HG02642 (cell line): ENCODE measurements around the gene ABHD16A.

Experiments used
- ATAC-seq: cut with Tn5 transposase; IDR thresholded peaks from one replicate; pipeline ENCODE4 v1.9.1; 2021; ENCODE audit warnings: mild to moderate bottlenecking; ENCODE audit not compliant: unreplicated experiment, poor library complexity

ABHD16A gene

DNA sequence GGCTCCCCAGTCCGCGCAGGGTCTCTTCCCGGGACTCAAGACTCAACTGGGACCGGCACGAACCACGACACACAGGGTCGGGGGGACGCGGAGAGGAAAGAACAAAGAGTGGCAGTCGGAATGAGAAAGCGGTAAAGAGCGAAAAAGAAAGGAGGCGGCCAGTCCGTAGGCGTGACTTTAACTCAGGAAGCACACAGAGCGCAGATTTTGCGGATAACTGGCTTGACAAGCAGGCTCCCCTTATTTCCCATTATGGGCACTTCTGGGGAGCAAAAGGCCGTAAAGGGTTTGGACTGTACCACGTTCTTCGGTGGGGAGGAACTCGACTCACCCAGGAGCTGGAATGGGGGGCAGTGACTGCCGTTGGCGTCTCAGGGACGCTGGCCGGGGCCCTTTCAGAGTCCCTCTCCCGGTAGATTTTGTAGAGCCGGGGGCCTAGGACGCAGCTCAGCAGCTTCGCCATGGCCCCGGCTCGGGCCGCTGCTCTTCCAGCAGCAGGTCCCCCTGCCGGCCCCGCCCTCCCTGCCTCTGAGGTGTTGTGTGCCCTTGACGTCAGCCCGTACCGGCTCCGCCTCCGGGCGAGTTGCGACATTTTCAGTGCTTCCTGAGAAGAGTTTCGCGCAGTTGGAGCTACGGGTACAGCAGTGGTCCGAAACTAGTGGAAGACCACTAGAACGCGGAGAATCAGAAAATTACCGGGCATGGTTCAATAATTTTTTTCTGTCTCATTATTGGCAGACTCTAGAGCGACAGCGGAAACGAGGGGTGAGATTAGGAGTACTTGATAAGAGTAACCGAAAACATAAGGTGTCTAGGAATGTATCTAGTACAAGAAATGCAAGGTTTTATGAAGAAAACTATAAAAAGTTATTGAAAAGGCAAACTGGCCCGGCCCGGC is at the start of gene ABHD16A:
Gene ABHD16A (minus strand): TSS at position 506 of the 898 bp plus-strand sequence. CDS start 43 bp downstream, at position 463.
- peak; percentile 91 for ATAC-seq

GRCh38 chr6:31752739-31753319 is 49.7 kb upstream of the ABHD16A start:
- no peak for ATAC-seq

DNA sequence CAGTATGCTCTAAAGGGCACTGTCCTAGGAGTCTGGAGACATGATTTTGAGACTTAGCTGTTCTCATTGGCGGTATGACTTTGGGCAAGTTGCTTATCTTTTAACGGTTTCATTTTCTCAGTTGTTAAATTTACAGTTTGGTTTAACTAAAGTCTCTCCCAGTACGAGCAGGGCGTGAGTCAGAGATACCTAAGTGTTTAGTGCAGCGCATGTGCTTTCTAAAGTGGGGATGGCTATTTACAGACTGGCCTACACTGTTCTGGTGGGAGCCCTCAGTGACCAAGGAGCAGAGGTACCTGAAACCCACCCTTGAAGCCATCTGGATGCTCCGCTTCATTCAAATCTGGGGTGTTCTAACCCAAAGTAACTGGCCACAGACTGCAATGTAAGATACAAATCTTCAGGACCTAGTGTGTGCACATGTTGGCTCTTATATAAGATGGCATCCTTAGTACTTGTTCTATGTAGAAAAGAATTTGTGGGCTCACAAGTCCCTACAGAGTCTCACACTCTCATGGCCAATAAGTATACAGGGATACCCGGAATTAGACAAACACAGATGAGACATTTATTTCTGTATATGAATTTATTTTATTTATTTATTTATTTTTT is 47.4 kb upstream of the ABHD16A start:
- ATAC-seq = no peak

- ATAC-seq = no peak
Observed at GRCh38 chr6:31749301-31750036, 46.3 kb upstream of the ABHD16A start.

DNA sequence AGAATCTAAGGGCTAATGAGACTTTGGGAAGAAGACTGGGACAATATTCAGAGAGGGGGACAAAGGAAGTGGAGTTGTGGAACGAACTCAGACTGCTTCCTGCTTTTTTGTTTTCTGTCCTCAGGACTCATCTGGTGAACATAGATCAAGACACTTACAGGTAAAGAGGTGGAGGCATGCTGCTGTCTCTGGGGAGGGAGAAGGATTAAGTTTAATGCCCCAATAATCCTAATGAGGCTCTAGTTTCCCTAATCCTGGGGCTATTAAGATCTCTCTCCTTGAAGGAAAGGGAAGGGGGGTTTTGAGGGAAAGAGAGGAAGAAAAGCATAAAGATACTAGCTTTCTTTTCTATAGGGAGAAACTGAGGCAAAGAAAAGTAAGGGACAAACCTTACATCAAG is 41.3 kb upstream of the ABHD16A start:
- ATAC-seq = no peak

- no peak for ATAC-seq
Observed at GRCh38 chr6:31742894-31743293, 39.8 kb upstream of the ABHD16A start.

- no peak for ATAC-seq
Observed at GRCh38 chr6:31741815-31742214, 38.7 kb upstream of the ABHD16A start.

GRCh38 chr6:31740397-31741223 is 37.5 kb upstream of the ABHD16A start:
- ATAC-seq = no peak

DNA sequence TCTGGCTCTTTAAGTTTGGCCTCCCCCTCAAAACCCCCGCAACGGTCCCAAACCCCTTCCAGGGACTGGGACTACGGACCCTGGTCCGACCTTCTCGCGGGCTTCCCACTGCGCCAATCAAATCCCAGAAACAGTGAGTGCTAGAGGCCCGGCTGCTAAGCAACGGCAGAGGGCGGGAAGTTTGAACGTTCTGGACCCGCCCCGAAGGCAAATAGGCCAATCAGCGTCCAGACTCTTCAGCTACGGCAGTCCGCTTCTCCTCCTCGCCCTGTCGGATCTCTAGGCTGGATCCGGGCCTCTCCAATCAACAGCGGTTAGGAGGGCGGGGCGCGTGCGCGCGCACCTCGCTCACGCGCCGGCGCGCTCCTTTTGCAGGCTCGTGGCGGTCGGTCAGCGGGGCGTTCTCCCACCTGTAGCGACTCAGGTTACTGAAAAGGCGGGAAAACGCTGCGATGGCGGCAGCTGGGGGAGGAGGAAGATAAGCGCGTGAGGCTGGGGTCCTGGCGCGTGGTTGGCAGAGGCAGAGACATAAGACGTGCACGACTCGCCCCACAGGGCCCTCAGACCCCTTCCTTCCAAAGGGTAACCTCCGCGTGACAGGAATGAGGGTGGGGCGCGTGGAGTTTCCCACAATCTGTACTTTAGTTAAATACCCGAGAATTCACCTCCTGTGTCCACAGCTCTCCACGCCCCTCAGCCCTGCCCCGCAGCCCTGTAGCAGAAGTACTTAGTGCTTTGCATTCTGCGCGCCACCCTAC is 36.7 kb upstream of the ABHD16A start, which contains the start of gene MSH5:
Gene MSH5 (plus strand): TSS at position 367 of the 758 bp plus-strand sequence. CDS start 462 bp downstream, outside the sequence.
- peak; percentile 81 for ATAC-seq

- ATAC-seq = no peak
Observed at GRCh38 chr6:31737991-31738979, 35.2 kb upstream of the ABHD16A start.

DNA sequence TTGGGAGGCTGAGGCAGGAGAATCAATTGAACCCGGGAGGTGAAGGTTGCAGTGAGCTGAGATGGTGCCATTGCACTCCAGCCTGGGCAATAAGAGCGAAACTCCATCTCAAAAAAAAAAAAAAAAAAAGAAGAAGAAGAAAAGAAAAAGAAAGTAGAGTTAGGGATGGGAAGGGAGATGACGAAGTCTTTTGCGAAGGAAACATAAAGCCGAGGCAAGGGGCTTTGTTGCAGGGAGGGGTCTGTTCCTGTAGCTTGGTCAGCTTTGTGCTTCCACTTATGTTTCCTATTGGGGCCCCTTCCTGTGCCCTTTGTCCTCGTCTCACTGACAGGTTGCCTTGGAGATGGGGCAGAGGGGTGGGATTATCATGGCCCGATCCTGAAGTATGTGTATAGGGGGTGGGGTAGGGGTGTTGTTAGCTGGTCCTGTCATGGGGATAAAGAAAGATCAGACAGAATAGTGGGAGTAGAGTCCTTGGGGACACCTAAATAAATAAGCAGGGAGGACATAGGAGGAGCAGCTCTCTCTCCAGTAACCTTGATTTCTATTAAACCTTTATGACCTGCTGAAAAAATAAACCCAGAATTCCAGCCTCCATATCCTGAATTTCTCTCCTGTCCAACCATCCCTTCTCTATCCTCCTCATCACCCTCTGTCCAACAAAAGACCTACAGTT is 34.3 kb upstream of the ABHD16A start:
- no peak for ATAC-seq

DNA sequence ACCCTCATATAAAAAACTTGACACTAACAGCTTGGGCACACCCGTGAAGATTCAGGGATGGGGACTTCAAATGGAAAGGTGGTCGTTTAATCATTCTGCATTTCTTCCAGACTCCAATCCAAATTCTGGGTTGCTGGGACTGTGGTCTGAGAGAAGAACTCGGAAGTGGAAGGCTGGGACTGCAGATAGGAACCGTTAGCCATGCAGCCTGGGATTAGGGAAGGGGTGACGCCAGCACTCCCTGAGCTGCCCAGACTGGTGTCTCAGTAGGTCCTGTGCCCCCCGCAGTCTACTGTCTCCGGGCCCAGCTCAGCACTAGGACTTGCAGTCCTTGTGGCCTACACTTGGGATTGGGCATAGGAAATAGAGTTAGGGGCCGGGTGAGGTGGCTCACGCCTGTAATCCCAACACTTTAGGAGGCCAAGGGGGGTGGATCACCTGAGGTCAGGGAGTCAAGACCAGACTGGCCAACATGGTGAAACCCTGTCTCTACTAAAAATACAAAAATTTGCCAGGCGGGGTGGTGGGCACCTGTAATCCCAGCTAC is 33.7 kb upstream of the ABHD16A start:
- no peak for ATAC-seq

DNA sequence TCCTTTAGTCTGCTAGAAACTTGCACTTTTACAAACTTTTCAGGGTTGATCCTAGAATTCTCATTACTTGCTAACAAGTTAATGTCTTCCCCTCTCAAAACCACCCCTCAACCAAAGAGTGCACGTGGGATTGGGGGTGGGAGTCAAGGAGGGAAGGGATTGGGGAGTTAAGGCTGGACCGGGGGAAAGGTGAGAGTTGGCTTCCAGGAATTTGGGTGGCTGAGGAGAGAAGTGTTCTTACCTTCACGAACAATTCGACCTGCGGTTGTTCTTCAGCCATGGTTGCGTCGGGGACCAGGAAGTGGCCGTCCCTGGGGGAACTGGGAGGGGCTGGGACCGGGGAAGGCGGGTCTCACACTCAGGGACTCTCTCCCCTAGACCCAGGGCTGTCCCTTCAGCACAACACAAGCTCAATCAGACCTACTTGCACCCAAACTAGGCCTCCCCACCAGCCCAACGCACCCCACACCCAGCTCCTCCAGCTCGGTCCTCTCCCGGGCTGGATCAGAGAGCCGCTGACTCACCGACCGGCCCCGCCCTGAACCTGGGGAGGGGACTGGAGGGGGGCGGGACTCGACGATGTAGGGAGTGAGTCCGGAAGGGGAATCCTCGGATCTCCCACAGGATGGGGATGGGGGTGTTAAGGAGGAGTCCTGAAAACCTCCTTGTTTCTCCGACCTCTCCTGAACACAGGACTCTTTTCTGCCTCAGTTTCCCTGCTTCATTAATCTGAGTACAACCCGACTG is 33.1 kb upstream of the ABHD16A start, which contains the start of gene CLIC1:
Gene CLIC1 (minus strand): TSS at position 510 of the 747 bp plus-strand sequence. CDS start 230 bp downstream, at position 280.
- ATAC-seq = peak; percentile 24

- peak; percentile 26 for ATAC-seq
Observed at GRCh38 chr6:31734821-31735406, 31.8 kb upstream of the ABHD16A start.

GRCh38 chr6:31734247-31734820 is 31.2 kb upstream of the ABHD16A start:
- no peak for ATAC-seq
